Effector CD8-positive, alpha-beta T cell (primary cell): ENCODE measurements around the gene CA10.

Experiments used
- DNase-seq: peaks from one replicate; lab custom pipeline; 2025; lab: John Stamatoyannopoulos, UW

The CA10 gene

GRCh38 chr17:51860954-51861561 is 297.5 kb downstream of the CA10 start:
- DNase-seq = no peak

GRCh38 chr17:51857052-51857597 is 301.4 kb downstream of the CA10 start:
- DNase-seq = no peak

GRCh38 chr17:51855806-51856205 is 302.7 kb downstream of the CA10 start:
- no peak for DNase-seq

GRCh38 chr17:51853857-51854256 is 304.7 kb downstream of the CA10 start:
- no peak for DNase-seq

- no peak for DNase-seq
Measured at GRCh38 chr17:51852603-51853002, 305.9 kb downstream of the CA10 start.

GRCh38 chr17:51850201-51850600 is 308.3 kb downstream of the CA10 start:
- no peak for DNase-seq

- no peak for DNase-seq
Measured at GRCh38 chr17:51848451-51848850, 310.1 kb downstream of the CA10 start.

- DNase-seq = no peak
Measured at GRCh38 chr17:51846566-51846965, 311.9 kb downstream of the CA10 start.

- DNase-seq = no peak
Measured at GRCh38 chr17:51845776-51846175, 312.7 kb downstream of the CA10 start.

- DNase-seq = no peak
Measured at GRCh38 chr17:51842763-51843162, 315.8 kb downstream of the CA10 start.

- DNase-seq = no peak
Measured at GRCh38 chr17:51841669-51842068, 316.8 kb downstream of the CA10 start.

- no peak for DNase-seq
Measured at GRCh38 chr17:51840688-51841087, 317.8 kb downstream of the CA10 start.

GRCh38 chr17:51833620-51834019 is 324.9 kb downstream of the CA10 start:
- no peak for DNase-seq

- no peak for DNase-seq
Measured at GRCh38 chr17:51833045-51833444, 325.5 kb downstream of the CA10 start.

GRCh38 chr17:51830886-51831285 is 327.6 kb downstream of the CA10 start:
- no peak for DNase-seq

- no peak for DNase-seq
Measured at GRCh38 chr17:51830451-51830850, 328.1 kb downstream of the CA10 start.

- no peak for DNase-seq
Measured at GRCh38 chr17:51828901-51829300, 329.6 kb downstream of the CA10 start.

- no peak for DNase-seq
Measured at GRCh38 chr17:51827140-51827539, 331.4 kb downstream of the CA10 start.

GRCh38 chr17:51820766-51821165 is 337.7 kb downstream of the CA10 start:
- no peak for DNase-seq

- DNase-seq = no peak
Measured at GRCh38 chr17:51820252-51820651, 338.3 kb downstream of the CA10 start.

- no peak for DNase-seq
Measured at GRCh38 chr17:51819341-51820219, 338.9 kb downstream of the CA10 start.

- DNase-seq = no peak
Measured at GRCh38 chr17:51818777-51819176, 339.7 kb downstream of the CA10 start.

GRCh38 chr17:51817955-51818354 is 340.6 kb downstream of the CA10 start:
- DNase-seq = no peak
